CD4-positive, alpha-beta T cell treated with Interleukin-21 for 1 hour (primary cell): ENCODE measurements around the gene DUT.

Experiments used
- DNase-seq: peaks from one replicate; pipeline ENCODE4 v3.0.0-alpha.2; 2020

Gene DUT

DNA sequence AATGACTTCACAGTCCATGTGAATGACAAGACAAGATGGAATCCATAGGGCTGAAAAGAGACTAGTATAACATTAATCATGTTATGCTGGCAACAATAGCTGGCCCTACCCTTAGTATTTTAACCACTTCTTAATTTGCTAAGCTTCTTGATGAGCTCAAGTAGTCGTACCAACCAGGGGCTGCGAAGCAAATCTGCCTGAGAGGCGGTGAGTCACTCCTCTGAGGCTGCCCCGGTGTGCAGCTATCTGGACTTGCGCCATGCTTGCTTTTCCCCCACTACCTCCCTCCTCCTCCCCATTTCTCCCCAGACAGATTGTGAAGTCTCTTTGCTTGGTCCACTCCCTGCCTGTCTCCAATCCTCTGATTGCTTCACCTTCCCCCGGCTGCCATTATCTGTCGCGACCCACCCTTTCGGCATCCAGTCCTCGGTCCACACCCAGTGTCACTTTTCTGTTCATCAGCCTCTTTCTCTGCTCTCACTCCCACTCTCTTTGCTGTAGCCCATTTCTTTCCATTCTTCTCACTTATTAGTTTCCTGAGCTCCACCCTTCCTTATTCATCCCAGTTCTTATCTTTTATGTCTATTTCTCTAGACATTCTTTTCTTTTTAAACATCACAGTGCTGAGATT is 42.7 kb downstream of the DUT start:
- no peak for DNase-seq

DNA sequence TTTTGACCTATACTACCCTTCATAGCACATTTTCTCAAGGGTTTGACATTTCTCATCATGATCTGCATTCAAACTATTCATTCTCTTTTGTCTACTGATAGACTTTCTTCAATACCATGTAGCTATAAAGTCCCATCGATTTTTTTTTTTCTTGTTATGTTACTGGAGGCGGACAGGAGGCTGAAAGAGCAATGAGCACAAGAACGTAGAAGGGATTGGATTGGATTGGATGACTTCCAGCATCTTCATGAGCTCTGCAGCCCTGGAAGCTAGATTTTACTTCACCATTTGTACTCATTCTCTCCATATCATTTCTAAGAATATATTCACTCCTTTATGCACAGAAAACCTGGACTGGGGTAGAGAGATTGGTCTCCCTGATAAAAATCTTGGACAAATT is 43.2 kb downstream of the DUT start:
- DNase-seq: no peak

DNA sequence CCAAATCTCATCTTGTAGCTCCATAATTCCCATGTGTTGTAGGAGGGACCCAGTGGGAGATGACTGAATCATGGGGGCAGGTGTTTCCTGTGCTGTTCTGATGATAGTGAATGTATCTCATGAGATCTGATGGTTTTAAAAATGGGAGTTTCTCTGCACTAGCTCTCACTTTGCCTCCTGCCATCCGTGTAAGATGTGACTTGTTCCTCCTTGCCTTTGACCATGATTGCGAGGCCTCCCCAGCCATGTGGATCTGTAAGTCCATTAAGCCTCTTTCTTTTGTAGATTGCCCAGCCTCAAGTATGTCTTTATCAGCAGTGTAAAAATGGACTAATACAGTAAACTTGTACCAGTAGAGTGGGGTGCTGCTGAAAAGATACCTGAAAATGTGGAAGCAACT is 44.5 kb downstream of the DUT start:
- DNase-seq: no peak

DNA sequence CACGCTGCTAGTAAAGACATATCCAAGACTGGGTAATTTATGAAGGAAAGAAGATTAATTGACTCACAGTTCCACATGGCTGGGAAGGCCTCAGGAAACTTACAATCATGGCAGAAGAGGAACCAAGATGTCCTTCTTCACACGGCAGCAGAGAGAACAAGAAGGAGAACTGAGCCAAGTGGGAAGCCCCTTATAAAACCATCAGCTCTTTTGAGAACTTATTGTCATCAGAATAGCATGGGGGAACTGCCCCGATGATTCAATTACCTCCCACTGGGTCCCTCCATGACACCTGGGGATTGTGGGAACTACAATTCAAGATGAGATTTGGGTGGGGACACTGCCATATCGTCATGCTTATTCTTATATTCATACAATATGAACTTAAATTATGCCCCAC is 49.0 kb downstream of the DUT start:
- no peak for DNase-seq

DNA sequence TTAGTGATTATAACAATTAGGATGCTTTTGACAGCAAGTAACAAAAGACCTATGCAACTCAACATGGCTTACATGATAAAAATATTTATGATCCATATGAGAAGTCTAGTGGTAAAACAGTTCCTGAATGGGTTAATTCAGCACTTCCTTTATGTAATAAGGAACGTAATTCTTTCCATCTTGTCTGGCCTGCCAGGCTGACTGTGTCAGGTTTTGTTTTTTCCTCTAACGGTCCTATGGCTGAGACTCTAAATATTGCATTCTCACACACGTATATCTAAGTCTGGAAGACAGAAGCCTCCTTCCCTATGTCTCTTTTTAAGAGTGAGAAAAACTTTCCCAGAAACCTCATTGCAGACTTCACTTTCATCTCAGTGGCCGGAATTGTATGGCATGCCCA is 50.6 kb downstream of the DUT start:
- no peak for DNase-seq

DNA sequence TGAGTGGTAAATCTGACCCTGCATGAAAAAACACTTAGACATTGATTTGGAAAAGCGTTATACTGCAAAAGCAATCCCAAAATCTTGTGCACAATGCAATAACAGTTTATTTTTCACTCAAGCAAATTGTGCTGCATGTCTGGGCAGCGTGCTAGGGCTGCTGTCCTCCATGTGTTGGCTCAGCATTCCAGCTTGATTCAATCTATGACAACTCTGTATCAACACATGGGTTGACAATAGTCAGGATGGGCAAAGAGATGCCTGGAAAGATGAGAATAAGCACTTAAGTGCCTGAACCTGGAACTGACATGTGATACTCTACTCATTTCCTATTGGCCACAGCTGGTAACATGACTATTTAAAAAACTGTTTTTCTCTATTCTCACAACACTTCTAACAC is 51.8 kb downstream of the DUT start:
- no peak for DNase-seq

DNA sequence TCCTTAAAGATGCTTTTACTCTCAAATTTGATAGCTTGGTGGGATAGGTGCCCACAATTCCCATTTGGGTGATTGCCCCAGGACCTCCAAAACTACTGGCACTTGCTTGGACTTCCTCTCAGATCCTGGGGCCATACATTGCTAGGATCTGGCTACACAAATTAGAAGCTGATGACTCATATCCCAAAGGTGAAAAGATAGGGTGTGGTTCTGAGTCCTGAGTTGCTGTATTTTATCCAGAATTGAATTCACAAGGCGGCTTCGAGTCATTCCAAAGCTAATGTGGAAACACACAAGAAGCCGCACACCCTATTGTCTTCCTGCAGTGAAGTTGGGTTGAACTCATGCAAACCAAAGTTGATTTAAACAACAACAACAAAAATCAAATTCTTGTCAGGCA is 53.4 kb downstream of the DUT start:
- DNase-seq: no peak

DNA sequence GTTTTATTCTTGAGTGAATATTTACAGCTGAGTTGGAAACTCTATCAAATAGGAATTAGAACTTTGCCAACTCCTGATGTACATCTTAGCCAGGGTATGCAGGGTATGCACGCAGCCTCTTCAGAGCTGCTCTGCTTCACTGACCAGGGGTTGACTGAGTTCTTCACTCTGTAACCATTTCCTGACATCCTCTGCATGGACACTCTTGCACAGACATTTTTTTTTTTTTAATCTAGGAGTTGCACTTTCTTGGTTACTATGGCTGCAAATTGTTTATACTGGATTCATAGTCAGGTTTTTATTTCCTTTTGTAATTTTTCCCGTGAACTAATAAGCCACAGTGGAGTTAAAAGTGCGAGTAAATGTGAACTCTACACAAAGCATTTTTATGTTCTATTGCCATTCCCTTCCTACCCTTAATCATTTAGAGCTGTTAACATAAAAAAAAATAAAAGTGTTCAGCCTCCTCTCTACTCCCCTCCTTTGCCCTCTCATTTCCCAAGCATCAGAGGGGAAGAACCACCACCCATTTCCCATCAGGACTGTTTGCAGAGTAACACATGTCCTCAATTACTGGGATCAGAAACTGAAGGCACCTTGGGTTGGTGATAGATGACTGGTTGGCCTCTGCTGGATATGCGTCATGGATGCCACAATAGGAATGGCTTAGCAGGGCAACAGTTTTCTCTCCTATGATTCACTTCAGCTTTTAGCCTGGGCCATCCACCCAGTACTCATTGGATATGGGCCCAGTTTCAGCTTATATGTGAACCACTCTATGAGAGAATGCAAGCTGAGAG is 54.0 kb downstream of the DUT start:
- no peak for DNase-seq

DNA sequence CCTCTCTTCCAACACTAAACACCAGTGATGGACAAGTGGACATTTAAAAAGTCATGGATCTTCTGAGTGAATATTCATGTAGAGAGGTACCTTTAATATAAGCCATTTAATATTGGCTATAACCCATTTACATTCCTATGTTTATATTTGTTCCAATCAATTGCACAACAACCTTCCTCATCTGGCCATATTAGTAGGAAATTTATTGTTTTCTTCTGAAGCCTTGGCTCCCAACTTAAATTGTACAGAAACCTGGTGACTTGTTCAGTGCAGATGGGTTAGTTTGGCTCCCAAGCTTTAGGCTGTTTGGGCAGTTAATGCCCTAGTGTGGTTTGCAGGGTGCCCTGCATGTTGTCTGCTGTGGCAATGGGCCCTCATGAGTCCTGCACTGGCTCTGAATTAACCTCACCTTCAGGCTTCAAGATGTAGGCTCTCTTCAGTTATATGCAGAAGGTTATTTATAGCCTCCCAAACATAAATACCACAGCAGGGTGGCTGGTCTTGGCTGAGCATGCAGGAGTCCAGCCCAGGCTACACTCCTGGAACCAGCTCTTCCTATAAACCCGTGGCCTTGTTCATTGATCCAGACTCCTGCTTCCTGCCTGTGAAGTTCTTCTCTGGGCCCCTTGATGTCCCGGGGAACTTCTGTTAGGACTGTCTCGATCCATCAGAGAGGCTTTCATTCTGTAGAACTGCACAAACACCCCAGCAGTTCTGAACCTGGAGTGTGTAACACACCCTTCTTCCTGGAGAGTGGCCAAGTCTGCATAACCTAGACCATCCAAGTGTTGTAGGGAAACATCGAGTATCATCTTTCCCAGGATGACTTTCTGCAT is 57.0 kb downstream of the DUT start:
- no peak for DNase-seq

DNA sequence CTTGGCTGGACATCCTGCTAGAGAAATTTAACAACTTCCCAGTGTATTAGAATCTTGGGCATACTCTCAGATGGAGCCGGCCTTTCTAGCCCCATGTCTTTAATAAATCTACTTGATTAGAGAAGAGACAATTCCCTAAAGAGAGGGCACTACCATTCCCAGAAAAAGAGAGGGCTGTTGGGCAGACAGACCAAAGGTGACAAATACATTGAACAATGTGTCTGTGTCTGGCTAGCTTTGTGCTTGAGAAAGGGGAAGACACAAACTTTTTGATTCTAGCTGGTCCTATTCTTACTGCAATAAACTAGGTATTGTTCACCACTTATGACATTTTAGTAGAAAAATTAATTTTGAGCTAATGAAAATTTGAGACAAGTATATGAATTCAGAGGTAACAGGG is 57.7 kb downstream of the DUT start:
- DNase-seq: no peak

DNA sequence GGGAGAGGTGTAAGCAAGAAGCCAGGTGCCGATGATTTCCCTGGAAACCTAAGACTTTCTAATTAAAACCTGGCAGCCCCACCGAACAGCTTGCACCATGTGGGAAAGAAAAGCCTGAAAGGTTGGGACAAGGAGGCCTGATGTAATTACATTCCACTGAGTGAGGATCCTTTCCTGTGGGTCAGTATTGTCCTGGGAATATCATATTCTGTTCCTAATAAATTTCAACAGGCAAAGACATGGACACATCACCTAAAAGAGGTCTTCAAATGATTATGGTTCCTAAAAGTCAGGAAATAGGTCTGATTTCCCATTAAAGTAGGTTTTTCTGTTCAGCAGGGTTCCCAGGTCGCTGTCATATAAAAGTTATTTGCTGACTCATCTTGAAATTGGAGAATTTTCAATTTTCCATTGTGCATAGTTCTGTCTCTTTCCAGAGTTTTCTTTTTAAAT is 58.5 kb downstream of the DUT start:
- no peak for DNase-seq

DNA sequence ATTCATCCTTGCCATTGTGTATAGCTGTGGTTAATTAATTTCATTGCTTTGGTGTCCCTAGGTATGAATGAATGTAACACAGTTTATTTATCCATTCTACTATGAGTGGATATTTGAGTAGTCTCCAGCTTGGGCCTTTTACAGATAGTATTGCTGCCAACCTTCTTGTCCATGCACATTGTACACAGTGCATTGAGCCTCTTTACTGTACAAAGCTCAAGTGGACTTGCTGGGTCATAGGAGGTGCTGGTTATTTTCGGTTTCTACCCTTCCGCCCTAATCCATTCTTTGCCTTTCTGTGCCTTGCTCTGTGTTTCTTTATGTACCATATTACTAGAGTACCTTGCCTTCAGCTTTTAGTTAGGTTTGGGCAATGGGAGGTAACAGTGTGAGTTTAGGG is 60.7 kb downstream of the DUT start:
- DNase-seq: no peak

DNA sequence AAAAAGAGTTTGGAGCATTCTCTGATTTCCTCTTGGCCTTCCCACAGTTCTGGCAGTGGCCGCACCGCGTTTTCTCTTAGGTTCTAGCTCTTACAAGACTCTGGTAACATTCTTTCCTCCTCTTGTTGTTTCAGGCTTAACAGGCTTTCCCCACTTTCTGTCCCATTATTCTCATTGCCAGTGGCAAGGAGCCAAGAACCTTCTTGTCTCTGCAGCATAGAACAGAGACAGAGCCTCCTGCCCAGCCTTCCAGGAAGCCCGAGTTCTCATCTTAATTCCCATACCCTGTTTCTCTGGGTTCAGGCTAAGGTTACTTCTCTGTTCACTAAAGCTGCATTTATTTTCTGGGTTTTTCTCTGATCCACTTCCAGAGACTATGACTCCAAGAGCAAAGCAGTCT is 61.1 kb downstream of the DUT start:
- no peak for DNase-seq
